ENCODE measurements around the gene GOLGA8B.

The GOLGA8B gene

DNA sequence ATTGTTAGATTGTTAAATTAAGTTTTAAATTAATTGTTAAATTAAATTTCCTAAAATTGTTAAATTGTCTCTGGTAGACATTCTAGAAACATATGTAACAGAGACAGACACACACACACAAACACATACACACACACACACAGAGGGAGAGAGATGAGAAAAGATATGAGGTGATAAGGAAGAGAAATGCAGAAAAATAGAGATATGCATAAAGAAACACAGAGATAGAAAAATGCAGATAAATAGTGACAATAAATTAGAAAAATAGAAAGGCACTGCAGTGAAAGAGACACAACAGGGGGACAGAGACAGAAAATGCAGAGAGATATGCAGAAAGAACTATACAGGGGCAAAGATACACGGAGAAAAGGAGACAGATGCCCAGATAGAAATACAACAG, 25.1 kb upstream of the GOLGA8B start:
- DNase-seq (ENCODE audit: low spot score) (no peak), ATAC-seq (ENCODE audit: low read depth) (no peak)
- Histone ChIP-seq H3K27ac (ENCODE audit: poor library complexity, severe bottlenecking) (no peak overlapping the region), H3K4me1 (ENCODE audit: insufficient read depth, poor library complexity, severe bottlenecking) (no peaks in the 10 kb centered on the region), H3K4me3 (ENCODE audit: severe bottlenecking) (no peak overlapping the region), H3K36me3 (ENCODE audit: low read depth) (no peaks in the 10 kb centered on the region), H3K9me3 (ENCODE audit: severe bottlenecking) (peaks cover 2% of the 10 kb centered on the region), H3K27me3 (ENCODE audit: insufficient read depth, poor library complexity, severe bottlenecking) (peaks cover 67% of the 10 kb centered on the region)
- TF ChIP-seq, protein P1, sequence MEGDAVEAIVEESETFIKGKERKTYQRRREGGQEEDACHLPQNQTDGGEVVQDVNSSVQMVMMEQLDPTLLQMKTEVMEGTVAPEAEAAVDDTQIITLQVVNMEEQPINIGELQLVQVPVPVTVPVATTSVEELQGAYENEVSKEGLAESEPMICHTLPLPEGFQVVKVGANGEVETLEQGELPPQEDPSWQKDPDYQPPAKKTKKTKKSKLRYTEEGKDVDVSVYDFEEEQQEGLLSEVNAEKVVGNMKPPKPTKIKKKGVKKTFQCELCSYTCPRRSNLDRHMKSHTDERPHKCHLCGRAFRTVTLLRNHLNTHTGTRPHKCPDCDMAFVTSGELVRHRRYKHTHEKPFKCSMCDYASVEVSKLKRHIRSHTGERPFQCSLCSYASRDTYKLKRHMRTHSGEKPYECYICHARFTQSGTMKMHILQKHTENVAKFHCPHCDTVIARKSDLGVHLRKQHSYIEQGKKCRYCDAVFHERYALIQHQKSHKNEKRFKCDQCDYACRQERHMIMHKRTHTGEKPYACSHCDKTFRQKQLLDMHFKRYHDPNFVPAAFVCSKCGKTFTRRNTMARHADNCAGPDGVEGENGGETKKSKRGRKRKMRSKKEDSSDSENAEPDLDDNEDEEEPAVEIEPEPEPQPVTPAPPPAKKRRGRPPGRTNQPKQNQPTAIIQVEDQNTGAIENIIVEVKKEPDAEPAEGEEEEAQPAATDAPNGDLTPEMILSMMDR (IDR thresholded peaks at IDR 0.05; ENCODE audit: poor library complexity, severe bottlenecking) = no peak

DNA sequence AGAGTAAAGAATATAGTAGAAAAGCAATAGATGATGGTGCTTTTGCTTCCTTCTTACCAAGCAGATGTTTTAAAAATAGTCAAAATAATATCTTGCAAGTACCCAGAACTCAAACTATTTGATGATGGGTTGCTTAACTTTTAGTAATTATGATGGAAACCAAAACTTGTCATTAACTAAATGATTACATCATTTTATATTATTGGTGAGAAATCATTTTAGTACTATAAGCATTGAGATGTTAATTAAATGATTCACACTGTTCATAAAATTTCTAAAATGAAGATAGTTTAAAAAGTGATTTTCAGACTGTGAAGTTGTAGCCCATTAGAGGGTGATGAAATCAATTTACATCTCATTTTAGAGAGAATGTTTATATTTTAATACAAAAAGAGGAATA, 24.4 kb upstream of the GOLGA8B start:
- Histone ChIP-seq H3K27ac (ENCODE audit: poor library complexity, severe bottlenecking) (no peak overlapping the region), H3K36me3 (ENCODE audit: low read depth) (no peaks in the 10 kb centered on the region), H3K4me1 (ENCODE audit: insufficient read depth, poor library complexity, severe bottlenecking) (no peaks in the 10 kb centered on the region), H3K4me3 (ENCODE audit: severe bottlenecking) (no peak overlapping the region), H3K27me3 (ENCODE audit: insufficient read depth, poor library complexity, severe bottlenecking) (peaks cover 72% of the 10 kb centered on the region), H3K9me3 (ENCODE audit: severe bottlenecking) (peaks cover 2% of the 10 kb centered on the region)
- ATAC-seq (ENCODE audit: low read depth) (no peak), DNase-seq (ENCODE audit: low spot score) (no peak)
- TF ChIP-seq, protein P1 (IDR thresholded peaks at IDR 0.05; ENCODE audit: poor library complexity, severe bottlenecking) = no peak

DNA sequence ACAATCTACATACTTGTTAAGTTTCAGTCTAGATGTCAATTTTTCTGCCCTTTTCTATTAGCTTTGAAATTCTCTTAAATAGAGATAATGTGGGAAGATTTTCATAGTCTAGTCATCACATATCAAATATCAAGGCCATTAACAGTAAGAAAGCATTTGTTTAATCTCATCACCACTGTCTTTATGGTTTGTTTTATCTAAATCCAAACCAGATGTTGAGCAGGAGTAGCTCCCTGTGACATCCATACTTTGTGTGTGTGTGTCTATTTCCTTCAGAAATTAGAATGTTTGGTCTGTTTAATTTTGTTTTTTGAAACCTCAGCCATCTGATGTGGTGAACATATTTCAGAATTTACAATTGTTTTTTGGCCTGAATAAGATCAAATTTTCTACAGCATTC, 23.1 kb upstream of the GOLGA8B start:
- Histone ChIP-seq H3K27ac (ENCODE audit: poor library complexity, severe bottlenecking) (no peak overlapping the region), H3K4me1 (ENCODE audit: insufficient read depth, poor library complexity, severe bottlenecking) (no peaks in the 10 kb centered on the region), H3K4me3 (ENCODE audit: severe bottlenecking) (no peak overlapping the region), H3K27me3 (ENCODE audit: insufficient read depth, poor library complexity, severe bottlenecking) (peaks cover 83% of the 10 kb centered on the region), H3K36me3 (ENCODE audit: low read depth) (no peaks in the 10 kb centered on the region), H3K9me3 (ENCODE audit: severe bottlenecking) (peaks cover 2% of the 10 kb centered on the region)
- TF ChIP-seq, protein P1 (IDR thresholded peaks at IDR 0.05; ENCODE audit: poor library complexity, severe bottlenecking) = no peak
- DNase-seq (ENCODE audit: low spot score) = no peak
- ATAC-seq (ENCODE audit: low read depth) = no peak

DNA sequence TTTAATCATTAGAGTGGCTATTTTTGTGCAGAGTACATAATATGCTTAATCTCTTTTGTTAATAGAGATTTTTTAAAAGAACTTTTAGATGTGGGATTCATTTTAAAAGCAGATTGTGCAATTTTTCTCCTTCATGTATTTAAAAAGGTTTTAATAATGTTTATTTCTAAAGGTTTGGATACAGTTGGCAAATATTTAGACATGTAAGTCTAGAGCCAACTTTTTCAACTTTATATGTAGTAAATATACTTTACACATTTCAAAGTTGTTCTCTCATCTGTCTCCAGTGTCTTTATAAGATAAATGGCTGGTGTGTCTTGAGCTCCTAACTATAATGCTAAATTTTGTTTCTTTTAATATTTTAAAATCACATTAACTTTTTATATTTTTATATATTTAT, 22.7 kb upstream of the GOLGA8B start:
- peaks cover 87% of the 10 kb centered on the region for H3K27me3 ChIP-seq (ENCODE audit: insufficient read depth, poor library complexity, severe bottlenecking)
- ATAC-seq (ENCODE audit: low read depth) (no peak), DNase-seq (ENCODE audit: low spot score) (no peak)
- H3K9me3 ChIP-seq (ENCODE audit: severe bottlenecking) = peaks cover 2% of the 10 kb centered on the region
- no peak overlapping the region for H3K27ac ChIP-seq (ENCODE audit: poor library complexity, severe bottlenecking)
- no peak overlapping the region for H3K4me3 ChIP-seq (ENCODE audit: severe bottlenecking)
- H3K36me3 ChIP-seq (ENCODE audit: low read depth) = no peaks in the 10 kb centered on the region
- TF ChIP-seq, protein P1 (IDR thresholded peaks at IDR 0.05; ENCODE audit: poor library complexity, severe bottlenecking) = no peak
- no peaks in the 10 kb centered on the region for H3K4me1 ChIP-seq (ENCODE audit: insufficient read depth, poor library complexity, severe bottlenecking)

DNA sequence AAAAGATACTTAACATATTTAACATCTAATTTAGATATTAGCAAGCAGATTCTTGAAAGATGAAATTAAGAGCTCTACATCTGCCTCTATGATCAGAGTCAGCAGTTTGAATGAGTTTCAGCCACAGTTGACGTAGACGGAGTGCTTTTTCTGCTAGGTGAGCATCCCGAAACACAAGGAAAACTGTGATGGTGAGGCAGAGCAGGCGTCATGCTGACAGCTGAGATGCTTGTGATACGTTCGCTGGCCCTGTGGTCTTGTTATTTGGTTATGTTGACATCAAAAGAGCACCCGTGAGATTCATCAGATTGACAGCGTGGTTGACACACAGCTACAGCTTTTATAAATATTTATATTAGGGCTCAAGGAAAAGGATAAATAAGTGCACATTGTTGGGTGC, 19.6 kb upstream of the GOLGA8B start:
- DNase-seq (ENCODE audit: low spot score) (no peak), ATAC-seq (ENCODE audit: low read depth) (no peak)
- Histone ChIP-seq H3K36me3 (ENCODE audit: low read depth) (no peaks in the 10 kb centered on the region), H3K27me3 (ENCODE audit: insufficient read depth, poor library complexity, severe bottlenecking) (peaks cover 89% of the 10 kb centered on the region), H3K9me3 (ENCODE audit: severe bottlenecking) (peaks cover 2% of the 10 kb centered on the region), H3K4me1 (ENCODE audit: insufficient read depth, poor library complexity, severe bottlenecking) (no peaks in the 10 kb centered on the region), H3K4me3 (ENCODE audit: severe bottlenecking) (no peak overlapping the region), H3K27ac (ENCODE audit: poor library complexity, severe bottlenecking) (no peak overlapping the region)
- TF ChIP-seq, protein P1 (IDR thresholded peaks at IDR 0.05; ENCODE audit: poor library complexity, severe bottlenecking) = no peak
